GM19023 (cell line): Measurements from ENCODE around the gene NAALAD2.
A peak's percentile ranks its signal among the peaks of the same experiment; 100 is the strongest.
"Not testable (repeated sequence)": the region's sequence is repeated elsewhere in the genome, so short reads cannot be mapped to it uniquely, and the experiment has no call there.

ENCODE experiments used
- ATAC-seq: cut with Tn5 transposase; IDR thresholded peaks from one replicate; pipeline ENCODE4 v1.9.1; 2021; ENCODE audit warnings: mild to moderate bottlenecking, moderate library complexity; ENCODE audit not compliant: unreplicated experiment

Gene NAALAD2

GRCh38 chr11:90189011-90189410 lies 54.5 kb downstream of the NAALAD2 start:
- ATAC-seq, result no peak

GRCh38 chr11:90192869-90193582 lies 58.6 kb downstream of the NAALAD2 start:
- ATAC-seq, result no peak

- ATAC-seq, result no peak
These were observed 62.9 kb downstream of the NAALAD2 start for GRCh38 chr11:90197377-90197776.

DNA sequence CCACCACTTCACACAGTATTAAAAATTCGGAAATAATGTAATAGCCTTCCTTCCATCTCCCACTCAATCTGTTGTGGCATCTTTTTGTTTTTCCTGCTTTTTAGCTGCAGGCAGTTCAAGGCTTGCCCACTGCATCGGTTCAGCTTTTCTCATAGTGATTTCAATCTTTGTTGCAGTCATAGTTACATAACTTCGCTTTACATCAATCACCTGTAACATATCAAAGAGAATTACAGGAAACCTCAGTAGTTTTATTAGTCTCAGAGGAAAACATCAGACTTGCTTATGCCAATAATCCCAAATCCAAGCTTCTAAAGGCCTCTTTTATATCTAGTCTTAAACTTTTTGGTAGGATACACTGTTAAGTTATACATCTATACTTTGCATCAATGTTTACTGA lies 67.9 kb downstream of the NAALAD2 start:
- no peak for ATAC-seq

- ATAC-seq, result no peak
These were observed 69.9 kb downstream of the NAALAD2 start for GRCh38 chr11:90204407-90204806.

DNA sequence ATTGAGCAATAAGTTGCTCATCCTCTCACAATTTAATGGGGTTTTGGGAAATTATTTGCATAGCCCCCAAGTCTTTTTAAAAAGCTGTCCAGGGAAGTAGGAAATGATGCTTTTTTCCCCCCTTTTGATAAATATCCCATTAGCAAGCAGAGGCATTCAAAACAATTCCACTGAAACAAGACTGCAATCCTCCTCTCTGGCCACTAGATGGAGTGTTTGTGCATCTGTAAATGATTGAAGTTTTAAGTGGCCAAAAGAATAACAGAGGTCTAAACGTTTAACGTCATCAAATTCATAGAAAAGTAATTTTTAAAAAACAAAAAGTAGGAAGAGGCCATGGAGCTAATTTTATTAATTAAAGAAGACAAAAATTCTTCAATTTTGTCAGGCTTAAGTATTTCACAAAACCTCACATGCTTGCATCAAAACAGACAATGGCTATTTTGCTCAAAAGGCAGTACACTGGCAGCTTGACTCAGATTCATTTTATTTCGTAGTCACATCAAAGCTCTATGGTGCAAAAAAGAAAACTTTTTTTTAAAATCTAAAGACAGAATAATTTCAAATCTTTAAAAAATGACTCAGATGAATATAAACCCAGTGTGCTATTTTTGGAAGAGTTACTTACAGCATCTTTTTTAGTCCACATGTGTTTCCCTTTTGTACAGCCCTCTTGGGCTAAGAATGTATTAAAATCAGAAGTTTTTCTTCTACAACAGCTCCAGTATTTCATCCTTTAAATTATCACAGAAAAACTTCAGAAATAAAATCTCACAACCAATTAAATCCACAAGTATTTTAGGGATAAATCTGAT lies 70.6 kb downstream of the NAALAD2 start:
- ATAC-seq, result peak; percentile 71

DNA sequence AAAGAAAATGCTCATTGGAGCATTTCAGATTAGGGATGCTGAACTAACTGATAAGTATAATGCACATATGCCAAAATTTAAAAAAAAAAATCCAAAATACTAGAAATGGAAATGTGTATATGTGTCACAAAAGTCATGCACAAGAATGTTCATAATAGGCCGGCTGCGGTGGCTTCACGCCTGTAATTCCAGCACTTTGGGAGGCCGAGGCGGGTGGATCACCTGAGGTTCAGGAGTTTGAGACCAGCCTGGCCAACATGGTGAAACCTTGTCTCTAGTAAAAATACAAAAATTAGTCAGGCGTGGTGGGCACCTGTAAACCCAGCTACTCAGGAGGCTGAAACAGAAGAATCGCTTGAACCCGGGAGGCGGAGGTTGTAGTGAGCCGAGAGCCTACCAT lies 73.5 kb downstream of the NAALAD2 start:
- not testable (repeated sequence) for ATAC-seq

- ATAC-seq, result no peak
These were observed 74.4 kb downstream of the NAALAD2 start for GRCh38 chr11:90208857-90209256.

- ATAC-seq, result no peak
These were observed 78.9 kb downstream of the NAALAD2 start for GRCh38 chr11:90213322-90213721.

GRCh38 chr11:90216611-90217010 lies 82.1 kb downstream of the NAALAD2 start:
- no peak for ATAC-seq

GRCh38 chr11:90218606-90219005 lies 84.1 kb downstream of the NAALAD2 start:
- no peak for ATAC-seq

GRCh38 chr11:90219438-90219837 lies 85.0 kb downstream of the NAALAD2 start:
- no peak for ATAC-seq

- ATAC-seq, result no peak
These were observed 85.9 kb downstream of the NAALAD2 start for GRCh38 chr11:90220391-90220790.

GRCh38 chr11:90221803-90222458 lies 87.5 kb downstream of the NAALAD2 start:
- ATAC-seq, result peak; percentile 18

GRCh38 chr11:90222459-90223247 lies 88.2 kb downstream of the NAALAD2 start, which contains the start of gene CHORDC1:
TSS of gene CHORDC1 (minus strand) at chr11:90223049. CDS start at chr11:90222954, 95 bp downstream.
- peak; percentile 93 for ATAC-seq

DNA sequence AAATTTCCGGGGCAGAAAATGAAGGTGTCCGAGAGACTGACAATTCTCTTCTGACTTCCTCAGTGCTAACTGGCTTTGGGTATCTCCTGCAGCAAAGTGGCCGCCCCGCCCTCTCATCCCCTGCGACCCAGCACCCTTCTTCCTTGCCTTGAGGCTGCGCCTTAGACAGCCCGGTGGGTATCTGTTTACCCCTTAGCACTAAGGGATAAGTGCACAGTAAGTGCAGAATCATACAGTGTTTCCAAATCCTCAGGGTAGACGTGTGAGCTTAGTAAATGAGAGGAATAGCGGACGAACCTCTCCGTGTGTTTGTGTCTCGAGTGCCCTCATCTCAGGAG lies 88.8 kb downstream of the NAALAD2 start:
- peak; percentile 52 for ATAC-seq

- no peak for ATAC-seq
These were observed 93.6 kb downstream of the NAALAD2 start for GRCh38 chr11:90228056-90228455.

DNA sequence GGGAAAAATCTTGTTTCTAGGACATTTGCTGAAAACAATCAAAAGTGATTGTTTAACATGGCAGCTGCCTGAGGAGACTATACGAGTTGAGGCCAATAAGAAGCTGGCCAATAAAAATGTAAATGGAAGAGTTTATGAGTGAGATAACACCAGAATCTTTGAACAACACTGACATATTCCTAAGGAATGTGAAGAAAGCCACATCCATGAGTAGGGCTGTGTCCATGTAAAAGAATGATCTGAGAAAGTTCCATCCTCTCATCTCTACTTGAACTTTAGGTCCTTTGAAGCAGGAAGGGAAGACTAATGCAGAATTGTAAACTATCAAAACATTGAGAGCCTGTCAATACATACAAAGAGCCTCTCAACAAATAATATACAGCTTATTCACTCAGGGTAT lies 95.3 kb downstream of the NAALAD2 start:
- no peak for ATAC-seq

DNA sequence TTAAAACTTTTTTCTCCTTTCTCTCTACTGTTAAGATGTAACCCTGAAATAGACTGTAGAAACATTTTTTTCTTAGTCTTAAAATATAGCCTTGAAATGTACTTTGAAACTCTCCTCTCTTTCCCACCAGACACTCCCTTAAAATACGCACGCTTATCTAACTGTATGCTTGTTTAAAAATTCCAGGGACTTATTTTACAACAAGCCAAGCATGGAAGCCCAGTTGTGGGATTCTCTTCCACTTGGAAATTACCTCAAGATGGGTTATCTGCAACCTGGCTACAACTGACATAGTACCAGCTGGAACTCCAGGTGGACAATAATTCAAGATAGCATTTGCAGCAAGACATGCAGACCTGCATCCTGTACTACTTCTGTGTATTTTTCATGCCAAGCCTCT lies 100.5 kb downstream of the NAALAD2 start:
- ATAC-seq, result no peak

GRCh38 chr11:90235526-90235925 lies 101.1 kb downstream of the NAALAD2 start:
- no peak for ATAC-seq

- ATAC-seq, result no peak
These were observed 102.5 kb downstream of the NAALAD2 start for GRCh38 chr11:90237004-90237403.
